ENCODE measurements around the gene ZNF532.

ZNF532 gene

GRCh38 chr18:58870621-58871020 is 5.9 kb downstream of the ZNF532 start:
- no peak for DNase-seq

- no peak for DNase-seq
Observed at GRCh38 chr18:58871514-58872420, 7.1 kb downstream of the ZNF532 start.

- no peak for DNase-seq
Observed at GRCh38 chr18:58878640-58879039, 14.0 kb downstream of the ZNF532 start.

- DNase-seq = no peak
Observed at GRCh38 chr18:58881477-58881876, 16.8 kb downstream of the ZNF532 start.

- no peak for DNase-seq
Observed at GRCh38 chr18:58882044-58882443, 17.4 kb downstream of the ZNF532 start.

- DNase-seq = no peak
Observed at GRCh38 chr18:58882686-58883085, 18.0 kb downstream of the ZNF532 start.

GRCh38 chr18:58884680-58885079 is 20.0 kb downstream of the ZNF532 start:
- DNase-seq = no peak

- no peak for DNase-seq
Observed at GRCh38 chr18:58886431-58886830, 21.8 kb downstream of the ZNF532 start.

- DNase-seq = no peak
Observed at GRCh38 chr18:58886864-58887612, 22.4 kb downstream of the ZNF532 start.

GRCh38 chr18:58887613-58887963 is 22.9 kb downstream of the ZNF532 start:
- DNase-seq = peak; percentile 23

- DNase-seq = no peak
Observed at GRCh38 chr18:58891776-58892175, 27.1 kb downstream of the ZNF532 start.

GRCh38 chr18:58892488-58892887 is 27.8 kb downstream of the ZNF532 start:
- DNase-seq = no peak

- DNase-seq = no peak
Observed at GRCh38 chr18:58893388-58894099, 28.9 kb downstream of the ZNF532 start.

GRCh38 chr18:58894930-58895329 is 30.3 kb downstream of the ZNF532 start:
- DNase-seq = no peak

- no peak for DNase-seq
Observed at GRCh38 chr18:58895385-58895784, 30.7 kb downstream of the ZNF532 start.

GRCh38 chr18:58896268-58896667 is 31.6 kb downstream of the ZNF532 start:
- DNase-seq = no peak

- DNase-seq = no peak
Observed at GRCh38 chr18:58896734-58897508, 32.2 kb downstream of the ZNF532 start.

- DNase-seq = no peak
Observed at GRCh38 chr18:58898010-58898799, 33.5 kb downstream of the ZNF532 start.

GRCh38 chr18:58900015-58900649 is 35.5 kb downstream of the ZNF532 start:
- no peak for DNase-seq

- DNase-seq = no peak
Observed at GRCh38 chr18:58901143-58901542, 36.5 kb downstream of the ZNF532 start.

- no peak for DNase-seq
Observed at GRCh38 chr18:58901783-58902182, 37.1 kb downstream of the ZNF532 start.
